NCI-H187 (cell line): ENCODE measurements around the gene LSM4.

Experiments
- DNase-seq, 2 experiments: peaks; one replicate each; lab custom pipeline; 2025; lab: John Stamatoyannopoulos, UW

Gene LSM4

DNA sequence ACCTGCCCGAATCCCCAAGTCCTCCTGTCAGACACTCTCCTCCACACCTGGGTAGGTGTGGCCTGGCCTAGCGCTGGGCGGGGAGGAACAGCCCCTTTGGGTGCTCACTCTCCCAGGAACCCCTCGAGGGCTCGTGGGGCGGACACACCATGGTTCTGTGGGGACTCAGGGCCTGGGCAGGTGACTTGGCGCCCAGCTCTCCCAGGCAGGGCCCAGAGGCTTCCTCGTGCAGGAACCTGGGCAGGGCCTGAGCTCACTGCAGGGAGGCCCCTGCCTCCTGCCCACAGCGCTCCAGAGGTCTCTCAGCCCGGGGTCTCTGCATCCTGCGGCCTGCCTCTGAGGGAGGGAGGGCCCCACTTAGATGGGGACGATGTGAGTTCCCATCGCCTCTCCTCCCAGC, 11.9 kb downstream of the LSM4 start:
- DNase-seq = no peak

DNA sequence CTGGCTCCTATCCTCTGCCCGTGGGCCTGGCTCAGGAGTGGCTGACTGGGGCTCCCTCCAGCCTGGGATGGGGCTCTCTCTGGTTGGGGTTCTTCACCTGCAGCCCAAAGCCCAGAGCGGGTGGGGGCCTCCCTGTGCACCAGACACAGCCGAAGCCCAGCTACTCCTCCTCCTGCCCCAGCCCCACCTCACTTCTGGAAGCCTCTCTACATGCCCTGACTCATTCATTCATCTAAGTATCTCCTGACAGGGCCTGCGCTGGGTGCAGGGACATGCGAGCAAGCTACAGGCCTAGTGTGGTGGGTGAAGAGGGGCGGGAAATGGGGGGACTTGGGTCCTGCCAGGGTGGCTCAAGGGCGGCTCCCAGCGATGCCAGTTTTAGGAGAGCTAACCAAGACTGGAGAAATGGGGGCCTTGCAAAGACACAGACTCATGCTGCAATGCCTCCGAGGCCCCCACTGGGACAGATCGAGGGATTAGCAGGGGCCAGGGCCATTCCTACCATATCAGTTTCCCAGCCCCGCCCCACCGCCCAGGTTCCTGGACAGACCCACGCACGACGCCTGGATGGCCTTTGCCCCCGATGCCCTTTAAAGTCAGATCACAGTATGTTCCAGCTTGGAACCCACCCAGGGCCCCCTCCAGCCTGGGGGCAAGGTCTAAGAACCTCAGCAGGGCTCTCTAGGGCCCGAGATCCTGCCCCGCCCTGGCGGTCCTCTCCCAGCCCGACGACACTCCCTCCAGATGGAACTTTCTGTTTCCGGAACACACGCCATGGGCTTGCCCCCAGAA, 12.6 kb downstream of the LSM4 start:
- no peak for DNase-seq

DNA sequence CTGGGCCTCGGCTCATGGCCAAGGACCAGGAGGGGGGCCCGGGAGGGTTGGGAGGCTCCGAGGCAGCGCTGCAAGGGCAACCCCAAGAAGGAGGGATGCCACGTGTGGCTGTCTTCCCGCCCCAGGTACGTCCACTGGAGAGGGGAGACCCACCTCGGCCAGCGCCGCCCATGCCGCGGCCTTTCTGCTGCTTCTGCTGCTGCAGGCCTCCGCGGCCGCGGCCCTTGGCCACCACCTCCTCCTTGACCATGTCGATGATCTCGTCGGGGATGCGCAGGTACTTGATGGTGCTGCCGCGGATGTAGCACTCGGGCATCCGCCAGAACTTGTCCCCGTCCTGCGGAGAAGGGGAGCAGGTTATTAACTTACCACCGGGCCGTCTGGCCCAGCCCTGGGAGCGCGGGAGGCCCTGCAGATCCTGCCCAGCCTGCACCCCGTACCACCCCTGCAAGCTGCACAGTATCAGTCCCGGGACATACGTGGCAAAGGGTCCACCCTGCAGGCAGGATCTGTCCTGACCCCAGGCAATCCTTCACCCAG, 13.3 kb downstream of the LSM4 start:
- no peak for DNase-seq

- DNase-seq = no peak
These were observed 13.9 kb downstream of the LSM4 start for GRCh38 chr19:18308948-18309325.

DNA sequence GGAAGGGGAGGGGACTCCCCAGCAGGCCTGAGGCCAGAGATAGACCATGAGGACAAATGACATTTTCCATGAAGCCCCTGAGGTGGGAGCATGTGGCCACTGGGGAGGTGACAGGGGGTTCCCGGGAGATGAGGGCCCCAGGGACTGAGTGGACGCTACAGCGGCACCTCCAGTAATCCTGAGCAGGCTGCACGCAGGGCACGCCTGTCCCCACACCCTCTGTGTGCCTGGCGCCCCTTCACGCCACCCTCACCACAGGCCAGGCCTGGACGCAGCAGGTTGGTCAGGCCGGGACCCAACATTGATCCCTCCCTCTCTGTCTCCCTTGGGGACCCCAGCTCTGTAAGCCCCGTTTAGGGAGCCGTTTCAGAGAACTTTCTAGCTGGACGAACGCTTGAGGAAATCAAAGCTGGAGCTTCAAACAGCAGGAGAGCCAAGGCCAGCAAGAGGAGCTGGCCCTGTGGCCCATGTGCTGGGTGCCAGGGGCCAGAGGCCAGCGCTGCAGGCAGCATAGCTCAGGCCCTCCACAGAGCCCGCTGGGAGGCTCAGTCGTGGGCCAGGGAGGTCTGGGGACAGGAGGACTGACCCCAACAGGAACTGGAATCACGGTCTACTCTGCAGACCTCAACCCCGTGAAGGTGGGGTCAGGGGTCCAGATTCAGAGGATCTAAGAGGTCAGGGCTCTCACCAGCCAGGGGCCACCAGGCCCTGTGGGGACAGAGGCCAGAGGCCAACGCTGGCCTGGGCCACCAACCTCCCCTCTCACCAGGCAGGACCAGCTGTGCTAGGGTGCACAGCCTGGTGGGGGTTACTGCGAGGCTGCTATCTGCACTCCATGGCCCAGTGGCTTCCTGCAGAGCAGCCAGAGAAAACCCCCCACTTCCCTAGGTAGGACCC, 14.6 kb downstream of the LSM4 start:
- no peak for DNase-seq

DNA sequence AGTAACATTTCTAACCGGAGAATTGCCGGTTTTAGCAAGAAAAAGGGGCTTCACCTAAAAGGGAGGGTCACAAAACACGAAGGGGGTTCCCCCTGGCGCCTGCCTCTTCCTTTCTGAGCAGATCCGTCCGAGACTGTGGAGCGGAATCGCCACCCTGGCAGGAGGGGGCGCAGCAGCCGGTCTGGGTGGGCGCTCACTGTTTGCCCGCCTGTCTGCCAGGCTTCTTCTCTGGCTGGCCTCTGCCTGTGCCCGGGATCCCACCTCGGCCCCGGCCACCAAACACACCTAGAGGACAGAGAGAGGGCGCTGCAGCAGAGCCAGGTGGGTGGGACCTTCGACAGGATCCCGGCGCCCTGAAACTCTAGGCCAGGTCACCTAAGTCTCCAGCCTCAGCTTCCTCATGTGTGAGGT, 15.6 kb downstream of the LSM4 start:
- DNase-seq = no peak

DNA sequence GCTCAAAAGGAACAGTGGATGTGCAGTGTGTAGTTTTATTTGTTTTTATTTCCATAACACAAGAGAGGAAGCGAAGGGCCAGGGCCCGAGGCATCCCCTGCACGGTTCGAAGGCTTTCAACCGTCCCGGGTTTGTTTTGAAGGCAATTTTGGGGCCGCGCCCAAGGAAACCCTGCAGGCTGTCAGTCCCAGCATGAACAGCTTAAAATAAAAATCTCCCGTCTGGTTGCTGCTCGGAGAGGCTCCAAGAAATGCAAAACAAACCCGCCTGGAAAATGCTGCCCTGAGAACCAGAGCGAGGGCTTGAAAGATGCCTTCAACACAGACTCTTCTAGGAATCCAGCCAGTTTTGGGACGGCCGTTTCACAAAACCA, 16.0 kb downstream of the LSM4 start:
- no peak for DNase-seq

DNA sequence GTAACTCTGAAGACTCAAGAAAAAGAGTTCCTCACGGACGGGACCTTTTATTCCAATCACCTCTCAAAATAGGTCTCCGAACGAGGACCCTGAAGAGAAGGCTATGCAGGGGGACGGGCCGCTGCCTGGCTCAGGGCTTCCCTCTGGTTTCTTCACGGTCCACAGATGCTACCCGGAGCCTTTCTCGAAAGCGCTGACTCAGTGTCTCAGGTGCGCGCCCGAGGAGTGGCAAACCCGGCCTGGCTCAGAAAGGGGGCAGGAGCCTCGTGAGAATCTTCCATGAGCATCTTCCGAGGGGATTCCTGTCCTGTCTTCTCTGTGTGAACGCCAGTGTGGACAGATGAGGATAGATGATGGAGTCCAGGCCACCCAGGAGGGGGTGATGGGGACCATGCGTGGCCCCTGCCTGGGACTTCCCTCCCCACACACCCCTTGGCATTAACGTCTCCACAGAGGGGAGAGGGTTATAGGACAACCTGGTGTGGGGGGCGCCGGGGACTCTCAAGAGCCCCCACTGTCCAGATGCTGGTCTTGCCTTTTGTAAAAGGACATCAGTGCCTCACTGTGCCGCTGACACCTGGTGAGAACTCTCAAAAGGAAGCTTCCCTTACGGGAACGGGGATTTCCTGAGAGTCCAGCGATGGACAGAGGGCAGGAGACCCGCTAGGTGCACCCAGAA, 16.5 kb downstream of the LSM4 start:
- no peak for DNase-seq

- no peak for DNase-seq
These were observed 18.2 kb downstream of the LSM4 start for GRCh38 chr19:18304458-18305310.

- no peak for DNase-seq
These were observed 18.7 kb downstream of the LSM4 start for GRCh38 chr19:18304208-18304457.

- DNase-seq = no peak
These were observed 21.2 kb downstream of the LSM4 start for GRCh38 chr19:18301718-18302111.

DNA sequence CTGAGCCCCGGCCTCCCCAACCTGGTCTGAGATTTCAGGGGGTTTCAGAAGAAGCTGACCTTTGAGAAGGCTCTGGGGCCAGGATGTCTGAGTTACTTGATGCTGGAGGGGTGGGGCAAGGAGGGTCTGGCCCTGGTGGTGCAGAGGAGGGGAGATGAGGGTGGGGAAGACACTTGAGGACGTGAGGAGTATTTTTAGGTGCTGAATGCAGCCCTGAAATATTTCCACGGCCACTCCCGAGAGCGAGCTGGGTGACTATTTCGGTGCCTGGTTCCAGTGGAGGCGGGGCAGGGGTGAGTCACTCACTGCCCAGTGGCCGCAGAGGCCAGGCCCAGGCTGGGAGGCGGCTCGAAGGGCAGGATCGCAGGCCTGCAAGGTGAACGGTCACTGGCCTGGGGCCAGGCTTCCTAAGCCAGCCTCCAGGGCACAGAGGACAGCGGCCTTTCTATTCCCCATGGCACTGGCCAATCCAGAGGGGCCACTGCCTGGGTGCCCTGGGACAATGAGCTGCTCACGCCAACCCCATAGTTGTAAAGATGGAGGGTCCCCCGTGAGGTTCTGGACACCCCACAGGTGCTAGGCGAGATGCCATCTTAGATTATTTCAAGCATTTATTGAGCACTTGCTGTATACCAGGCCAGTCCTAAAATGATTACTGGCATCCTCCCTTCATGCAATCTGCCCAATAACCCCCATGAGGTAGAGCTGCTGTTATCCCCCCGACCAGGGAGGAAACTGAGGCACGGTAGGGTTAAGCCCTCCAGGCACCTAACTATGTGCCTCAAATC, 21.8 kb downstream of the LSM4 start:
- DNase-seq = no peak

DNA sequence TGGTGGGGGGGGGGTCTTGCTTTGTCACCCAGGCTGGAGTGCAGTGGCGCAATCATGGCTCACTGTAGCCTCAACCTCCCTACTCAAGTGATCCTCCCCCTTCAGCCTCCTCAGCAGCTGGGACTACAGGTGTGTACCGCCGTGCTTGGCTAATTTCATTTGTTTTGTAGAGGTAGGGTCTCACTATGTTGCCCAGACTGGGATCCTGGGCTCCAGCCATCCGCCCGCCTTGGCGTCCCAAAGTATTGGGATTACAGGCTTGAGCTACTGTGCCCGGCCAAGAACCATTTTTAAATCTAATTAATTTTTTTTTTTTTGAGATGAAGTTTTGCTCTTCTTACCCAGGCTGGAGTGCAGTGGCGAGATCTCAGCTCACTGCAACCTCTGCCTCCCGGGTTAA, 23.2 kb downstream of the LSM4 start:
- DNase-seq = no peak

DNA sequence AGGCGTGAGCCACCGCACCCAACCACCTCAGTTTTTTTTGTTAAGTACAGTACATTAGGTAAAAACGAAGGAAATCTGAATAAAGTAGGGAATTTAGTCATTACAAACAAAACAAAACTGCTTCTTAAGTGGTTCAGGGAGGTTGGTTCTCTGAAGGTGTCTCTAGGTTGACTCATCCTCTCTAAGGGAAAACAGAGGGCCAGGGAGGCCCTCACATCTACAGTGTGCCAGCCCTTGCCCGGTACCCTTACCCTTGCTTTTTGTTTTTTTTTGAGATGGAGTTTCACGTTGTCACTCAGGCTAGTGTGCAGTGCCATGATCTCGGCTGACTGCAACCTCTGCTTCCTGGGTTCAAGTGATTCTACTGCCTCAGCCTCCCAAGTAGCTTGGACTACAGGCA, 24.3 kb downstream of the LSM4 start:
- no peak for DNase-seq

DNA sequence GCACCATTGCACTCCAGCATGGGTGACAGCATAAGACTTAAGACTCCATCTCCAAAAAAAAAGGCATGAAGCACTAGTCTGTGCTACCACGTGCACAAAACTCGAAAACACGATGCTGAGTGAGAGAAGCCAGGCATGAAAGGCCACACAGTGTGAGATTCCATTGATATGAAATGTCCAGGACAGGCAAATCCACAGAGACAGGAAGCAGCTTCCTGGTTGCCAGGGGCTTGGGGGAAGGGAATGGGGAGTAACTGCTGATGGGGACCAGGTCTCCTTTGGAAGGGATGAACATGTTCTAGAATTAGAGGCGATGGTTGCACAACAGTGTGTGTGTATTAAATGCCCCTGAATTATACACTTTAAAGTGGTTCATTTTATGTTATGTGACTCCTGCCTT, 25.6 kb downstream of the LSM4 start:
- DNase-seq = no peak

GRCh38 chr19:18295034-18295451, 27.8 kb downstream of the LSM4 start:
- DNase-seq = no peak

DNA sequence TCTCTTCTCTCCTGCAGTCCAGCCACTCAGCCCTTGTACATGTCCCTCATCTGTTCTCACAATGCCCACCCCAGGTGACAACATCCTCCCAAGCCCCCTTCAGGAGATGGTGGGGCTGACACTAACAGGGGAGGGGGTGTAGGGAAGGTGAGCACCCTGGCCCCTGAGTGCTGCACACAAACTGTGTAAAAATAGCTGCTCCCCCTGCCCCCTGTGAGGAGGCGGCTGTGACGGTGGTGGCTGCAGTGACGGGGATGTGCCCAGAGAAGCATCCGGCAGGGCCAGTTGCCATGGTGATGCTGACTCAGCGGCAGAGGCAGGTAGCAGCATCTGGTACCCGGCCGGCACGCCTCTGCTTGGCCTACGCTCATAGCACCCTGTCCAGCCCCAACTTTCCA, 28.4 kb downstream of the LSM4 start:
- DNase-seq = no peak

DNA sequence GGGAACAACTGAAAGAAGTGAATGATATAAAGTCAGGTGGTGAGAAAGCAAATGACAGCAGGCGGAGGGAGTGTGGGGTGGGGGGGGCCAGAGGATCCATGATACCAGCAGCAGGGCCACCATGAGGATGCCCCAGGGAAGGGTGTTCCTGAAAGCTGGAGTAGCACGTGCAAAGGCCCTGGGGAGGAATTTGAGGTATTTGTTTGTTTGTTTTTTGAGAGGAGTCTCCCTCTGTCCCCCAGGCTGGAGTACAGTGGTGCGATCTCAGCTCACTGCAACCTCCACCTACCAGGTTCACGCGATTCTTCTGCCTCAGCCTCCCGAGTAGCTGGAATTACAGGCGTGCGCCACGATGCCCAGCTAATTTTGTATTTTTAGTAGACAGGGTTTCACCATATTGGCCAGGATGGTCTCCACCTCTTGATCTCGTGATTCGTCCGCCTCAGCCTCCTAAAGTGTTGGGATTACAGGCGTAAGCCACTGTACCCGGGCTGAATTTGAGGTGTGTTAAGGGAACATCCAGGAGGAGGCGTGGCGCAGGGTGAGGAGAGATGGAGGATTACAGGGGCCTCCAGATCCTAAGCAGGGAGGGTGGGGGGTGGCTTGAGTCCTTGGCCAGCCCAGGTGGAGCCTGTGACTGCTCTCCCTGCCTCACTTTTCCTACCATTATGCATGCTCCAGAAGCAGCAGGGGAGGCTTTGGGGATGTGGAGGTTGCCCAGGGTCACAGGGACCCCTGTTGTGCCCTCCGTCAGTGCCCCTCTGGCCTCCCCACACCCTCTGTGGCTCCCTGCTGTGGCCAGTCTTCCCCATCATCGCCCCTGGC, 29.0 kb downstream of the LSM4 start:
- DNase-seq = no peak

DNA sequence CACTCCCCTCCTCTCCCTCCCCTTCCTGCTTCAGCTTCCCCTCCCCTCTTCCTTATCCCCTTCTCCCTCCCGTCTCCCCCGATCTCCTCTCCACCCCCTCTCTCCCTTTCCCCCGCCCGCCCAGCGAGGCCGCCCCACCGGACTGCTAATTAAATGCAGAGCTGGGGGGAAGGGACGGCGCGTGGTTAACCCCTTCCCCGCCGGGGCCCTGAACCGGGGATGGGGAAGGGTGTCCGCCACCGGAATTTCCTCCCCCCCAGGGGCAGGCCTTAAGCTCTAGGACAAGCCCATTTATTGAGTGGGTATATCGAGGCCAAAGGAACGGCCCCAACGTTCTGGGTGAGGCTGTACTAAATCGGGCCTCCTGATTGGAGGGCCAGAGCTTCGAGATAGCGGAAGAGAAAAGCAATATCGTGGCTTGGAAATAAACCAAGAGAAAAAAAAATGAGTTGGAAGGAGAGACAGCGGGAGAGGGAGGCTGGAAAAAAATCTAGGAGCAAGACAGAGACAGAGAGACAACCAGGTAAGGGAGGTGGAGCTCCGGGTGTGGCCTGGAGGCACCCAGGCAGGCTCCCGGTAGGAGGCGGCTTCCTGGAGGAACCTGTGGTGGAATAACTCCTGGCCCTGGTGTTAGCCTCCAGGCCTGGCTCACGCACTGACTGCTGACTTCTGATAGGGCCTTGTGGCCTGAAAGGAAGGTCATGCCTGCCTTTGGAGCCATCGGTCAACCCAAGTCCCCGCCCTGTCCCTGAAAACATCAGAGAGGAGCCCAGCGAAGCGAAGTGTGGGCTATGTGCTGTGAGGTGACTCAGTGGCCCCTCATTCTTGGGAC, 29.9 kb downstream of the LSM4 start:
- DNase-seq = no peak
